Cortex of kidney (tissue), 1 donor: ENCODE data around the gene SUCO.

Experiments used
- DNase-seq: peaks from one replicate; lab custom pipeline; 2025; lab: John Stamatoyannopoulos, UW

SUCO gene

DNA sequence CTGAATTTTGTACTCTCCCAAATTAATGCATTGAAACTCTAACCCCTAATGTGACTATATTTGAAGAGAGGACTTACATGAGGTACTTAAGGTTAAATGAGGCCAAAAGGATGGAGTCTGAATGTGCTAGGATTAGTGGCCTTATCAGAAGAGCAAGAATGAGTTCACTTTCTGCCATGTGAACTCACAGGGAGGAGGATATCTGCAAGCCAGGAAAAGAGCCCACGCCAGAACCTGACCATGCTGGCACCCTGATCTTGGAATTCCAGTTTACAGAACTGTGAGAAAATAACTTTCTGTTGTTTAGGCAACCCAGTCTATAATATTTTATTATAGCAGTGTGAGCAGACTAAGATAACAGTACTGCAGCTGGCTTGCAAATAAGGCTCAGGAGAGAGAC, 113.7 kb downstream of the SUCO start:
- no peak for DNase-seq

DNA sequence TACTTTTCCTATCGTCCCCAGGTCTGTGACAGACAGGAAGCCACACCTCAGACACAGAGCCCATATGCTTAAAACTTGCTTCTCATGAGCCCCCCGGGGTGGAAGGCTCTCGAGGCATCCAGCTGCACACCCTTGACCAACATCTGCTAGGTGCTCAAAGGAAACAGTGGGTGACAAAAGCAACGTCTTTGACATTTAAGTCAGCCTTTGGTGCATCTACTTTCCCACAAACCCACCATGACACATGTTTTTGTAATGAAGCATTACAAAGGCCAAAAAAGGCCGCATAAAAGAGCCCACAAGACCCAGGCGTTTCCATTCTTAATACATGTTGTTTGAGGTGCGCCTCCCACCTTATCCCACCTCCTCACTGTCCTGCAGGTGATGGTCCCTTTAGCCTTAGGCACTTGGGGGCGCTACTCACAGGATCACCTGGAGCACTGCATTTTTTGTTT, 114.2 kb downstream of the SUCO start:
- DNase-seq: no peak

DNA sequence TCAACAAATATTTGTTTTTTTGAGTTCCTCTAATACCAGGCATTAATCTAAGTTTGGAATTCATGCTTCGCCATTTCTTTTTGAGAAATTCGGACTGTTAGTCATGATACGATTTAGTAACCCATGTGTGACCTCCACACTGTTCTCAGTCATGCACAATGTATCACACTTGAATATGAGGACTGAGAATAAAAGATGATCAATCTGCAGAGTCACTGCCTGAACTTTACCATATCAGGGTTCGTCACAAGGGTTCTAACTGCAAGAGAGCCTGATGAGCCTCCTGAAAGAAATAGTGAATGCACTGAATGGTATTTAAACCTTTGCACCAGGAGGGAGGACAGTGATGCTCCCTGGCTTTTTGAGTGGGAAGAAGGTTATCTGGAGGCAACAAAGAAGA, 115.0 kb downstream of the SUCO start:
- DNase-seq: no peak

DNA sequence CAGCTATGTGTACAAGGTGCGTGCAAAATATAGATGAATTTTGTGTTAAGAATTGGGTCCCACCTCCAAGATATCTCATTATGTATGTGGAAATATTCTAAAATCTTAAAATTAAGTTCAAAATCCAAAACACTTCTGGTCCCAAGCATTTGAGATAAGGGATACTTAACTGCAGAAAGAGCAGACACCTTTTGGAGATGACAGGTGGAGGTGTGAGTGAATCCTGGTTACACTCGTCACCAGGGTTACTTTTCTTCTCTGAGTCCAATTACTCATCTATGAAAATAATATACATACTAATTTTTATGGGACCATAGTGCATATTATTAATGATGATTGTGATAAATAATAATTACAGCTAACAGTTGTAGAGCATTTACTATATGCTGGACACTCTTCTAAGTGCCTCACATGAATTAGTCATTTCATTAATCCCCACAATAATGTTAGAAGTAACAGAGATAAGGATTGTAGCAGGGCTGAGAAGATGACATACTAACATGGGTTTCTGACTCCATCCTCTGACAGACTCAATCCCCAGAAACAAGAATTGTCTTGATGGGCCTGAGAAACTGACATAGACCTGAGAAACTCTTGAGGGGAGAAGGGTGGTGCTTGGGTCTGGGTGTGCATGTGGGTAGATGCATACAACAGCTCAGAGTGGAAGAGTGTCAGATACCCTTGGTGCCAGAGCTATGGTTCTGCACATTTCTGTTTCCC, 117.7 kb downstream of the SUCO start:
- no peak for DNase-seq

DNA sequence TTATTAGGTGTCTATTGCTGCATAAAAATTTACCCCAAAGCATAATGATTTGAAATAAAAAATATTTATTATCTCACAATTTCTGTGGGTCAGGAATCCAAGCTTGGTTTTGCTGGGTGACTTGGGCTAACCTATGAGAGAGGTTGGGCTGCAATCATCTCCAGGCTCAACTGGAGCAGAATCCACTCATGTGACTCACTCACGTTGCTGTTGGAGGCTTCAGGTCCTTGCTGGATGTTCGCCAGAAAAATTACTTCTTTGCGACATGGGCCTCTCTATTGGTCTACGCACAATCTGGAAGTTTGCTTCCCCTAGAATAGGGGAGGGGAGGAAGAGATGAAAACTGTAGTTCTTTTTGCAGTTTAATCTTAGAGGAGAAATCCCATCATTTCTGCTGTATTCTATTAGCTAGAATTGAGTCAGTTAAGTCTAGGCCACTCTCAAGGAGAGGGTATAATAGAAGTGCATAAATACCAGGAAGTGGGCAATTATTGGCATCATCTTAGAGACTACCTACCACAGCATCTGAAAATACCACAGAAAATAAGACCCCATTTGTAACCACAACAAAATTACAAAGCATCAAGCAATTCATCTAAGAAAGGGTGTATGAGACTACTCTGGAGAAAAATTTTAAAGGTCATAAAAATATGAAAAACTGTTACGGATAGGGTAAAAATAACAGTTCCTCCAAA, 120.2 kb downstream of the SUCO start:
- no peak for DNase-seq

DNA sequence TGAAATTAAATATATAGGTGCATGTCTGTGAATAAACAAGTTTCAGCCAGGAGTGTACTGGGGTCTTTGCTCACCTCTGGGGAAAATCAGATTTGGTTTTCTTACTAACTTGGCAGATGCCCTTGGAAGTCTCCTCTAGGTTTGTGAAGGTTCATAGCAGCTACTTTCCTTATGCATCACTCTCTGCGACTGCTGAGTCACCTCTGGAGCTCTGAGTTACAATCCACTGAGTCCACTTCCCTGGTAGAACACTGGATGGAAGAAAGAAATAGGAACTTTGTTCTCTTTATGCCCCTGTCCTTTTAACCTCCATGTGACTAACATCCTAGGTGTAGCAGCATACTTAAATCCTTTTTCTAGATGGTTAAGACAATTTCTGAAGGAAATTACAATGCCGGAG, 121.6 kb downstream of the SUCO start:
- DNase-seq: no peak

DNA sequence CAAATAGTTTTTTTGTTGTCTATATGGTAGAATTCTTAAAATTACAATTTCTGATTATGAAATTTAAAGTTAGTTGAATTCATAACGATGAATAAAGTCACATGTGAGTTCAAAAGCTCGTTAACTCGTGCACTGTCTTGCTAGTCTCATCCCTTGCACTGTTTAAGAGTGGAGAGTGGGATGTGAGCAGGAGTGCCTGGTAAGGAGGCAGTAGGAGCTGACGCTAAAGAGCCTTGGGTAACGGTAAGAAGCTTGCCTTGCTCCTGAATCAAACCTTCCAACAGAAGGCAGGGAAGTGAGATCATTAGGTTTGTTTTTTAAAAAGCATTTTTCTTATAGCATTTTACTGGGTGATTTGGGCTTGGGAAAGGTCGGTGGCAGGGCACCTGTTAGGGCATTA, 123.6 kb downstream of the SUCO start:
- no peak for DNase-seq

DNA sequence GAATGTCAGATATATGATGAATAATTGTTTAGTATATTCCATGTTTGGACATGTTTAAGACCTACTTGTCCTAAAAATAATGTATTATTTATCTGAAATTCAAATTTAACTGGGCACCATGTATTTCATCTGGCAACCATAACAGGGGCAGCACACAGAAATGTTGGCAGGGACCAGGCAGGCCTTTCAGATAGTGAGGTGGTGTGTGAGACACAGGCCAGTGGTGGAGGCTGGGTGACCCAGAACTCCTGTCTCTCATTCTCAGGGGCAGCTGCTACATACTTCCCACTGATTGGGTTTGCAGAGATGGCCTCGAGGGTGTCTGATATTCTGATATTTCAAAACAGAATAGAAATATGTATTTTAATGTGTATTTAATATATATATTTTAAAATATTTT, 124.6 kb downstream of the SUCO start:
- DNase-seq: no peak

DNA sequence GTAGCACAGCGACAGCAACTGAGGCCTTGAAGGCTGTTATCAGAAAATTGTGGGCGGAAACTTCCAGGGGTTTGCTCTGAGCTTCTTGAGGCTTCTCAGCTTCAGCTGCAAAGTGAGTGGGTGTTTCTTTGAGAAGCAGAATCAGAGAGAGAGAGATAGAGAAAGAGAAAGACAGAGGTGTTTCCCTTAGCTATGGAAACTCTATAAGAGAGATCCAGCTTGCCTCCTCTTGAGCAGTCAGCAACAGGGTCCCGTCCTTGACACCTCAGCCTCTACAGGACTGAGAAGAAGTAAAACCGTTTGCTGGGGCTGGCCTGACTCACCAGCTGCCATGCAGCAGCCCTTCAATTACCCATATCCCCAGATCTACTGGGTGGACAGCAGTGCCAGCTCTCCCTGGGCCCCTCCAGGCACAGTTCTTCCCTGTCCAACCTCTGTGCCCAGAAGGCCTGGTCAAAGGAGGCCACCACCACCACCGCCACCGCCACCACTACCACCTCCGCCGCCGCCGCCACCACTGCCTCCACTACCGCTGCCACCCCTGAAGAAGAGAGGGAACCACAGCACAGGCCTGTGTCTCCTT, 126.0 kb downstream of the SUCO start, which contains the start of gene FASLG:
FASLG (plus strand) TSS at position 233 of the 583 bp plus-strand sequence; CDS start at position 332, 99 bp downstream.
- no peak for DNase-seq

DNA sequence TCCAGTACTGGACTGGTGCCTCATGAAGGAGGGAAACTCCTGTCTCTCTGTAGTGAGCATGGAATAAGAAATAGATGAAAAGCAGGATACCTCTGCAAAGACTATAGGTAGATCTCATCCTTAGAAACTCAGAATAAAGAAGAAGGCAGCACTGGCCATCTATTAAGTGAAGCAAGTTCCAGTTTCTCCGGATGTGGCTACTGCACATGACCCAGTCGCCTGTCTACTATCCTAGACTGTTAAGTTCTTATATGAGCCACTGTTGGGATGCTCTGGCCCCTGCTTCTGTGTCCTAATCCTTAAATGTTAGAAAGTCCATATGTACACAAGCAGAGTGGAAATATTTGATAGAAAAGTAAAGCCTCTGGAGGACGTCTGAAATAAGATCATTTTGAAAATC, 128.2 kb downstream of the SUCO start:
- DNase-seq: no peak
